ENCODE data around the gene DEUP1. TPM values are rescaled to one million over a fixed set of nuclear protein-coding genes. Genes with fewer than 3 reads are reported as not detected.
"Not testable (repeated sequence)": the region's sequence is repeated elsewhere in the genome, so short reads cannot be mapped to it uniquely, and the experiment has no call there.

The DEUP1 gene
- total RNA-seq, 1 donor from 2014 or later: not detected

DNA sequence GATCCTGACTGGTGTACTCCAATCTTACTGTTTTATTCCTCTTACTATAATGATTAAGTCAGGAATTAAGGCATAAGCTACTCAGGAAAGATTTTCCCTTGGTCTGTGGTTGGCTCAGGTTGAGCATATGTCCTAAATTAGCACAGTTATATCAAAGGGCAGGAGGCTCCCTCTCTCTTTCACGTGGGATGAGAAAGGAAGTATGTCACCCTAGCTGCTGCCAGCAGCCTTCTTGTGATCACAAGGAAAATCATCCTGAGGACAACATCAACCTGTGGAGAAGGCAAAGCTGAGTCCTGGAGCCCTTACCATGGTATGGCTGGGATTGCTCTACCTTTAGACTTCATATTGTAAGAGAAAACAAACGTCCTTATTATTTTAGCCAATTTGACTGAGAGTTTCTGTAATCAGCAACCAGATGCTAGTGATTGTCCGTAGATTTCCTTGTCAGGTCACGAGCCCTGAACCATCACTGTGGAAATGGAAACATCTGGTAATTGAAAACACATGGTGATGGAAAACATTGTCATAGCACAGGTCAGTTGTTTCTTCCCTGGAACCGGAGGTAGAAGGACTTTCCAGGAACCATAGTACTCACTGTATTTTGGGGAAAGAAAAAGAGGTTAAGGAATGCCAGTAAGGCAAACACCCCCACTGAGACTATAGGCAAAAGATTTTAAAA, 40.6 kb upstream of the DEUP1 start:
- Mint-ChIP-seq H3K4me1 (ENCODE audit: unreplicated experiment) (peaks cover 2% of the 10 kb centered on the region), H3K27ac (ENCODE audit: unreplicated experiment) (no peak overlapping the region), H3K36me3 (ENCODE audit: unreplicated experiment) (no peaks in the 10 kb centered on the region), H3K4me3 (ENCODE audit: unreplicated experiment) (no peak overlapping the region), H3K9me3 (ENCODE audit: unreplicated experiment) (no peaks in the 10 kb centered on the region), H3K27me3 (ENCODE audit: unreplicated experiment) (peaks cover 39% of the 10 kb centered on the region)
- TF ChIP-seq, protein P1, sequence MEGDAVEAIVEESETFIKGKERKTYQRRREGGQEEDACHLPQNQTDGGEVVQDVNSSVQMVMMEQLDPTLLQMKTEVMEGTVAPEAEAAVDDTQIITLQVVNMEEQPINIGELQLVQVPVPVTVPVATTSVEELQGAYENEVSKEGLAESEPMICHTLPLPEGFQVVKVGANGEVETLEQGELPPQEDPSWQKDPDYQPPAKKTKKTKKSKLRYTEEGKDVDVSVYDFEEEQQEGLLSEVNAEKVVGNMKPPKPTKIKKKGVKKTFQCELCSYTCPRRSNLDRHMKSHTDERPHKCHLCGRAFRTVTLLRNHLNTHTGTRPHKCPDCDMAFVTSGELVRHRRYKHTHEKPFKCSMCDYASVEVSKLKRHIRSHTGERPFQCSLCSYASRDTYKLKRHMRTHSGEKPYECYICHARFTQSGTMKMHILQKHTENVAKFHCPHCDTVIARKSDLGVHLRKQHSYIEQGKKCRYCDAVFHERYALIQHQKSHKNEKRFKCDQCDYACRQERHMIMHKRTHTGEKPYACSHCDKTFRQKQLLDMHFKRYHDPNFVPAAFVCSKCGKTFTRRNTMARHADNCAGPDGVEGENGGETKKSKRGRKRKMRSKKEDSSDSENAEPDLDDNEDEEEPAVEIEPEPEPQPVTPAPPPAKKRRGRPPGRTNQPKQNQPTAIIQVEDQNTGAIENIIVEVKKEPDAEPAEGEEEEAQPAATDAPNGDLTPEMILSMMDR (IDR thresholded peaks at IDR 0.05): no peak
- DNase-seq (ENCODE audit: extremely low spot score, unreplicated experiment): no peak

DNA sequence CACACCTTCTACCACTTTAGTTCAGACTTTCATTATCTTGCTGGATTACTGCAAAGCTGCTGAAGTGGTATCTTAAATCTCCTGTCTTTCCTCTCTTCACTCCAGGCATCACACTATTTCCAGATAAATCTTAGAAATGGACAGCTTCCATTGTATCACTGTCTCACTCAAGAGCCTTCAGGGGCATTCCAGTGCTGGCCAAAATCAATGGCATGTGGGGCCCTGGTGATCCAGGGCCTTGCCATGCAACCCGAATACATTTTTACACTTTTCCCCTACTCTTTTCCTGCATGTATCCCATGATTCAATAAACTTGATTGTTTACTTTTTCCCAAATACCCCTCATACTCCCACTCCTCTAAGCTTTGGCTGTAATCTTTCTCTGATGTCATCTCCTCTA, 39.4 kb upstream of the DEUP1 start:
- Mint-ChIP-seq H3K9me3 (ENCODE audit: unreplicated experiment) (no peaks in the 10 kb centered on the region), H3K4me3 (ENCODE audit: unreplicated experiment) (no peak overlapping the region), H3K27me3 (ENCODE audit: unreplicated experiment) (peaks cover 44% of the 10 kb centered on the region), H3K4me1 (ENCODE audit: unreplicated experiment) (peaks cover 2% of the 10 kb centered on the region), H3K36me3 (ENCODE audit: unreplicated experiment) (no peaks in the 10 kb centered on the region), H3K27ac (ENCODE audit: unreplicated experiment) (no peak overlapping the region)
- no peak for DNase-seq (ENCODE audit: extremely low spot score, unreplicated experiment)
- TF ChIP-seq, protein P1 (IDR thresholded peaks at IDR 0.05): no peak

DNA sequence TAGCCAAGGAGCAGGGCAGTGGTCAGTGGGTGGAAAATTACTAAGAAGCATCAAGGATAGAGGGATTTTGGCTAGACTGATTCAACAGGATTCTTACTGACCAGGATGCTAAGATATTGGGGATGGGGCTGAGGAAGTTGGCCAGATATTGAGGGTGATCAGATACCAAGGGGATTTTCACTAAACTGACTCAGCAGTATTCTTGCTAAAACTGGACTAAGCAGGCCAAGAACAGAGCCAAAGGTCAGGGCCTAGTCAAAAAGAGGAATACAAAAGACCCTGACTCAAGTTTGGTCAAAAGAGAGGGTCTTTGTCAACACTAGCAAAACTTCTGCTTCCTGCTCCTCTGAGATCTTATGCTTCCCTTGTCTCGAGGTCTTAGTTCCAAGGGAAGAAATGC, 38.6 kb upstream of the DEUP1 start:
- Mint-ChIP-seq H3K27me3 (ENCODE audit: unreplicated experiment) (peaks cover 51% of the 10 kb centered on the region), H3K4me3 (ENCODE audit: unreplicated experiment) (no peak overlapping the region), H3K27ac (ENCODE audit: unreplicated experiment) (no peak overlapping the region), H3K9me3 (ENCODE audit: unreplicated experiment) (no peaks in the 10 kb centered on the region), H3K4me1 (ENCODE audit: unreplicated experiment) (peaks cover 2% of the 10 kb centered on the region), H3K36me3 (ENCODE audit: unreplicated experiment) (no peaks in the 10 kb centered on the region)
- no peak for DNase-seq (ENCODE audit: extremely low spot score, unreplicated experiment)
- TF ChIP-seq, protein P1 (IDR thresholded peaks at IDR 0.05): no peak

DNA sequence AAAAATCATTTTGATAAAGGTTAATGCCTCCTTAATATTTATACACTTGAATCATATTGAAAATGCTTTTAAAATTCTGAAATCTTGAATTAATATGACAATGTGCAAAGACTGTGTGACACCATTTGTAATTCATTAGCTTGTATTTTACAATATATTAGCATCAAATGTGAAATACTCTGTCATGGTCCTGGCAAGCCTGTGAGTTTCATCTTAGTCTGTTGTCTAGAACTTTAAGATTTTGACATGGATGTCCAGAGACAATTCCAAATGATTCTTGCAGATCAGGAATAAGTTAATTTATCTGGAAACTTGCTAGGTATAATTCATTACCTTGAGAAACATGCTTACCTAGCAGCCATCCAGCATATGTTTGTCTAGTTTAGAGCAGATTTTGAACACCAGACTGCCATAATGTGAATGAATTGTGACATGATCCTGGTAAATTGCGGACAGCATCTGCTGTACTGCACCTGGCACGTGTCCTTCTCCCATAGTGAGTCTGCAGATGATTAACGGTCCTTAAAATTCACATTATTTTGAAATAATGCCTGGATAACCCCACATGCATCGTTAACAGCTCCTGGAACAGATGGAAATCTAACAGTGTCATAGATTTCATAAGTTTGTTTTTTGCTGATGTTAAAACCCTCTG, 34.5 kb upstream of the DEUP1 start:
- Mint-ChIP-seq H3K27ac (ENCODE audit: unreplicated experiment) (no peak overlapping the region), H3K9me3 (ENCODE audit: unreplicated experiment) (no peaks in the 10 kb centered on the region), H3K36me3 (ENCODE audit: unreplicated experiment) (no peaks in the 10 kb centered on the region), H3K27me3 (ENCODE audit: unreplicated experiment) (peaks cover 37% of the 10 kb centered on the region), H3K4me3 (ENCODE audit: unreplicated experiment) (no peak overlapping the region), H3K4me1 (ENCODE audit: unreplicated experiment) (no peaks in the 10 kb centered on the region)
- DNase-seq (ENCODE audit: extremely low spot score, unreplicated experiment): no peak
- TF ChIP-seq, protein P1 (IDR thresholded peaks at IDR 0.05): no peak

DNA sequence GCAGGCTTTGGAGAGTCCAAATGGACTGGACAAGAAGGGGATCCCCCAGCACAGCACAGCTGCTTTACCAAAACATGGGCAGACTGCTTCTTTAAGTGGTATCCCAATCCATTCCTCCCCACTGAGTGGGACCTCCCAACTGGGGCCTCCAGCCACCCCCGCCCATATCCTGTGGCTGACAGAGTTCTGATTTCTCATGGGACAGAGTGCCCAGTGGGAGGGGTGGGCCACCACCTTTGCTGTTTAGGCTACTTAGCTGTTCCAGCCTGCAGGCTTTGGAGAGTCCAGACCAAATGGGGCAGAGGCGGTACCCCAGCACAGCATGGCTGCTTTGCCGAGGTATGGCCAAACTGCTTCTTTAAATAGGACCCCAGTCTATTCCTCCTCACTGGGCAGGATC, 26.9 kb upstream of the DEUP1 start:
- Mint-ChIP-seq H3K4me3 (ENCODE audit: unreplicated experiment) (no peak overlapping the region), H3K27ac (ENCODE audit: unreplicated experiment) (no peak overlapping the region), H3K27me3 (ENCODE audit: unreplicated experiment) (peaks cover 32% of the 10 kb centered on the region), H3K4me1 (ENCODE audit: unreplicated experiment) (no peaks in the 10 kb centered on the region), H3K36me3 (ENCODE audit: unreplicated experiment) (no peaks in the 10 kb centered on the region), H3K9me3 (ENCODE audit: unreplicated experiment) (peaks cover 6% of the 10 kb centered on the region)
- TF ChIP-seq, protein P1 (IDR thresholded peaks at IDR 0.05): no peak
- no peak for DNase-seq (ENCODE audit: extremely low spot score, unreplicated experiment)

DNA sequence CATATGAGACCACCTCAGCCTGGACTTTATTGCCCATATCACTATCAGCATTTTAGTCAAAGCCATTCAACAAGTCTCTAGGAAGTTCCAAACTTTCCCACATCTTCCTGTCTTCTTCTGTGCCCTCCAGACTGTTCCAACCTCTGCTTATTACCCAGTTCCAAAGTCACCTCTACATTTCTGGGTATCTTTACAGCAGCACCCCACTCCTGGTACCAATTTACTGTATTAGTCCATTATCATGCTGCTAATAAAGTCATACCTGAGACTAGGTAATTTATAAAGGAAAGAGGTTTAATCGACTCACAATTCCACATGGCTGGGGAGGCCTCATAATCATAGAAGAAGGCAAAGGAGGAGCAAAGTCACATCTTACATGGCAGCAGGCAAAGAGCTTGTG, 16.1 kb upstream of the DEUP1 start:
- H3K4me3 Mint-ChIP-seq (ENCODE audit: unreplicated experiment); H3K4me1 Mint-ChIP-seq (ENCODE audit: unreplicated experiment): not testable (repeated sequence)

More for the DNA sequence above, 16.1 kb upstream of the DEUP1 start:
- not testable (repeated sequence) for H3K27ac Mint-ChIP-seq (ENCODE audit: unreplicated experiment); H3K36me3 Mint-ChIP-seq (ENCODE audit: unreplicated experiment); DNase-seq (ENCODE audit: extremely low spot score, unreplicated experiment)
- H3K27me3 Mint-ChIP-seq (ENCODE audit: unreplicated experiment): peaks cover 20% of the 10 kb centered on the region
- peaks cover 23% of the 10 kb centered on the region for H3K9me3 Mint-ChIP-seq (ENCODE audit: unreplicated experiment)
